ENCODE data around the gene MYRF.

GRCh38 chr11:61764606-61765260 lies 12.3 kb downstream of the MYRF start:
- TF ChIP-seq, protein P1, sequence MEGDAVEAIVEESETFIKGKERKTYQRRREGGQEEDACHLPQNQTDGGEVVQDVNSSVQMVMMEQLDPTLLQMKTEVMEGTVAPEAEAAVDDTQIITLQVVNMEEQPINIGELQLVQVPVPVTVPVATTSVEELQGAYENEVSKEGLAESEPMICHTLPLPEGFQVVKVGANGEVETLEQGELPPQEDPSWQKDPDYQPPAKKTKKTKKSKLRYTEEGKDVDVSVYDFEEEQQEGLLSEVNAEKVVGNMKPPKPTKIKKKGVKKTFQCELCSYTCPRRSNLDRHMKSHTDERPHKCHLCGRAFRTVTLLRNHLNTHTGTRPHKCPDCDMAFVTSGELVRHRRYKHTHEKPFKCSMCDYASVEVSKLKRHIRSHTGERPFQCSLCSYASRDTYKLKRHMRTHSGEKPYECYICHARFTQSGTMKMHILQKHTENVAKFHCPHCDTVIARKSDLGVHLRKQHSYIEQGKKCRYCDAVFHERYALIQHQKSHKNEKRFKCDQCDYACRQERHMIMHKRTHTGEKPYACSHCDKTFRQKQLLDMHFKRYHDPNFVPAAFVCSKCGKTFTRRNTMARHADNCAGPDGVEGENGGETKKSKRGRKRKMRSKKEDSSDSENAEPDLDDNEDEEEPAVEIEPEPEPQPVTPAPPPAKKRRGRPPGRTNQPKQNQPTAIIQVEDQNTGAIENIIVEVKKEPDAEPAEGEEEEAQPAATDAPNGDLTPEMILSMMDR (IDR thresholded peaks at IDR 0.05) = no peak
- TF ChIP-seq POLR2A (IDR thresholded peaks at IDR 0.05) (no peak), EP300 (IDR thresholded peaks at IDR 0.05) (no peak)
